ENCODE results near the gene PCCA. TPM values are rescaled to one million over a fixed set of nuclear protein-coding genes. Genes with fewer than 3 reads are reported as not detected.

The PCCA gene
- total RNA-seq, 1 donor from 2014 or later: 6.4 TPM

DNA sequence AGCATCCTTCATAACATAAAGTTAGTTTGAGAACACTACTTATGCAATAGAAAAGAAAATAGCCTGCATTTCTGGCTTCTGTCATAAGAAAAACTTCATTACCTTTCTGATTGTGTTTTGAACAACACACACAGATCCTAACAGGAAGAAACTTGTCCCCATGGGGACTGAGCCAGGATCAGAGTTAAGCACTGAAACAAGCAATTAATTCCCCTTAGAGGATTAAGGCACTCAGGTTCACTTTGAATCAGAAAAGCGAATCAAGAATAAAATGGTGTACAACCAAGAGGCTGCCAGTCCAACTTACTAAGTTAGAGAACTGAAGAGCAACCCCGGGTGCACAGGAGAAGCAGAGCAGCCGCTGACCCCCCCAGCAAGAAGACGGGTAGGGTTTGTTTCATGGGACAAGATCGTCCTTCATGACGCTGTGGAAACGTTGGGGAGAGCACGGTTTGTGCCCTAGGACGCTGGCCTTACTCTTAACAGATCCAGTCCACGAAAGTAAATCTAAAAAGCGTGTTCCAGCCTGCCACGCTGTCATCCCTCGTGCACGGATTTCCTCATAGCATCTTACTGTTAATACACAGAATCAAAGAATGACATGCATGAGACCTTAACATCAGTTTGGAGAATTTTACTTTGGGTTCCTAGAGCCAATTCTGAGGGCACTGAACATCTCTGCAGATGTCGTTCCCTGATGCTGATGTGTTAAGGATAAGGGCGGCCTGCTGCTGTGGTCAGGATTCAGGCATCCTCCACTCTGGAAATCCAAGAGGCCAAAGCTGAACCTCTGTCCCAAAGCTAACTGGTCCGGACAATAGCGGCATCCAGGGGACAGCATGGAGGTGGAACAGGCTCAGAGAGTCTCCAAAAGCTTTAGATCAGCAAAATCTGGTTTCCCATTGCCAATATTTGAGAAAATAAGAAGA, 453.3 kb downstream of the PCCA start:
- no peaks in the 10 kb centered on the region for H3K27me3 Mint-ChIP-seq
- no peak for DNase-seq
- H3K36me3 Mint-ChIP-seq (ENCODE audit: low read depth): peaks cover 3% of the 10 kb centered on the region
- H3K9me3 Mint-ChIP-seq: no peaks in the 10 kb centered on the region
- intact Hi-C loops (cut with micrococcal nuclease): loop anchor here (10.0 kb wide), 1 partner anchor 887 kb away; no protein-coding TSS in a partner anchor
- H3K4me1 Mint-ChIP-seq: peaks cover 22% of the 10 kb centered on the region
- H3K4me3 Mint-ChIP-seq: no peak overlapping the region
- H3K27ac Mint-ChIP-seq: no peak overlapping the region

DNA sequence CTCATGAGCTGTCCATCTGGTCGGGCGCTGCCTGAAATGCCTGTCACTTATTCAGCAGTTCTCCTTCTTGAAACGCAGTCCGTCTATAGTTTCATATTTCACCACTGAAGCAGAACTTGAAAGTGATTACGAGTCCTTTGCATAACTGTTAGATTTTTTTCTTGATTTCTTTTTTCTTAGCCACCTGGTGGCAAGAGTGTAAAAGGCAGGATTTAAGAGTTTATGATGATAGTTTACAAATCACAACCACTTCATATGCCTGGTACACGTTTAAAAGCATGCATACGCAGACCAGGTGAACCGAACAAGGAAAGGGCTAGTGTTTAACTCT, 453.9 kb downstream of the PCCA start:
- H3K36me3 Mint-ChIP-seq (ENCODE audit: low read depth): no peaks in the 10 kb centered on the region
- peak; percentile 66 for DNase-seq
- H3K4me3 Mint-ChIP-seq: no peak overlapping the region
- intact Hi-C loops (cut with micrococcal nuclease): loop anchor here (10.0 kb wide), 1 partner anchor 888 kb away; no protein-coding TSS in a partner anchor
- no peaks in the 10 kb centered on the region for H3K27me3 Mint-ChIP-seq
- no peak overlapping the region for H3K27ac Mint-ChIP-seq
- H3K9me3 Mint-ChIP-seq: no peaks in the 10 kb centered on the region
- H3K4me1 Mint-ChIP-seq: peaks cover 15% of the 10 kb centered on the region

DNA sequence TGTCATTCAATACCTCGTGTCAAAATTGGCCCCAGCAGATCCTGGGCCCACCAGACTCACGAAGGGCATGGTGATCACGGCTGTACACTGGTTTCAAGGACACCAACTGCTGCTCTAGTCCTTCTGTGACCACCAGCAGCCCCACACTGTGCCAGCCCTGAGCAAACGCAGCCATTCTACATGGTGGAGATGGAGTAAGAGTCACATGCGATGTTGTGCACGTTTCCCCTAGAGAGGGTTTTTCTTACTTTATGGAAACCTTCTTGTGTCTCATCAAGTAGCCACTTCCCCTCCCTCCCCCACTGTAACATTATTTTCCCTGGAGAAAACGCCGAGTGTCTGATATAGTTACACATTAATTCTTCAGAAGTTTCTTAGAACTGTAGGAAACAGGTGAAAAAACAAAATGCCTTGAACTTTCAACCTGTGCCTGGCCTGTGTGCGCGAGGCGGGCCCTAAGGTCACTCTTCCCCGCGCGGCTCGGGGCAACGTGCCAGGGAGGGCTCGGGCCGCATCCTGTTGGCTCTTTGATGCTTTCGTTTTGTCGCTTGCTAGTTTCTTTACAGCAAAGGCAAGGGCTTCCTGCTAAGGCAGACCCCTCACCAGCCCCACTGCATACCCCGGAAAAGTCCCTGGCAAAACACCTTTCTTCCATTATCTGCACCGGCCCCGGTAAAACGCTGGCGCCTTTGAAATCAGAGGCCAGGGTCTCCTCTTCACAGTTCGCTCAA, 455.1 kb downstream of the PCCA start:
- Mint-ChIP-seq H3K27me3 (no peaks in the 10 kb centered on the region), H3K4me1 (peaks cover 11% of the 10 kb centered on the region), H3K27ac (no peak overlapping the region), H3K36me3 (ENCODE audit: low read depth) (no peaks in the 10 kb centered on the region), H3K9me3 (no peaks in the 10 kb centered on the region), H3K4me3 (no peak overlapping the region)
- DNase-seq: no peak
- intact Hi-C loops (cut with micrococcal nuclease): loop anchor here (10.0 kb wide), 1 partner anchor 889 kb away; no protein-coding TSS in a partner anchor

DNA sequence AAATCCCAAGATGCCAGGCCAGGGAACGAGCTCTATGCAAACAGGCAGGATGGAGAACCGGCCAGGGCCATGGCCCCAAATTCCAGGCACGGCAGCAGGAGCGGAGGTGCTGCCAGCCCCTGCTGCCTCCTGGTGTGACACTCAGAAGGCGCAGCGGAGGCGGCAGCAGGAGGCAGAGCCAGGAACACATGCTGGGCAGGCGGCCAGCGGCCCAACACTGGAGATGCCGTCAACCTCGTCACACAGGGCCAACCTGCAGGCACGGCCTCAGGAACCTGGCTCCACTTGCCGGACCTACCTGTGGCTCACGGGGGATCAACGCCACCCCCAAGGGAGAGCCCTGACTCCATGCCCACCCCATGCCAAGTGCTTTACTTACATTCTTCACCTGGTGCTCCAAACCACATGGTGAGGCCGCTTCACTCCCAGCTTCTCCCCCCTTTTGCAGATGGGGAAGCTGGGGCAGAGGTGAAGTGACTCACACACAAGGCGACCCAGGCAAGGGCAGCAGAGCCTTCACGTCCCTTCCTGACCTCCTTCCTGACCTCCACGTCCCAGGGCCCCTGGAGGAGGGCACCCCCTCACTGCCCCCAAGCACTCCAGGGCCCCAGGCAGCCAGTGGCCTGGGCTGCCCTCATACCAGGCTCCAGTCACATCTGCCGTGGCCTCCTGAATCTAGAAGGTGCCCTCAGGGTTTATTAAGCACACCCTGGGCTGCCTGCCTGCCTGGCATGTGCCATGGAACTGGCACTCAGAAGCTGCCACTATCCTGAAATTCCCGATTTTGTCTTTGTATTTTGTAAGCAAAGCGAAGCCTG, 456.2 kb downstream of the PCCA start:
- Mint-ChIP-seq H3K36me3 (ENCODE audit: low read depth) (no peaks in the 10 kb centered on the region), H3K9me3 (no peaks in the 10 kb centered on the region), H3K4me1 (peaks cover 8% of the 10 kb centered on the region), H3K27ac (no peak overlapping the region), H3K4me3 (no peak overlapping the region), H3K27me3 (no peaks in the 10 kb centered on the region)
- no peak for DNase-seq
- intact Hi-C loops (cut with micrococcal nuclease): loop anchor here (10.0 kb wide), 1 partner anchor 890 kb away; no protein-coding TSS in a partner anchor

DNA sequence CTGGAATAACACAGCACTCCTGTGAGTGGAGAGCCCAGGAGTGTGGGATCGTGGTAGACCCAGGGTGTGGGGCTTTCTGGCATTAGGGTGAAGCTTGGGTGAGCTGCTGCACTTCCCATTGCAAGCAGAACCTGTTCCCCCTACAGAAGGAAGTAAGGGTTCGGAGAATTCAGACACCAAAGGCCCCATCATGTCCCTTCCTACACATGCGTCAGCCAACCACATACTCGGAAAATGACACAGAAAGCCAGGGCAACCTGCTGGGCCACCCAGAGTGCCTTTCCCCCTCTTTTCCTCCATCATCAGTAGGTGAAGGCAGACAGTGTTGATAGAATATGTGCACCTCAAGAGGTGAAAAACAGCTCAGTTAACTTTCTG, 456.8 kb downstream of the PCCA start:
- Mint-ChIP-seq H3K36me3 (ENCODE audit: low read depth) (no peaks in the 10 kb centered on the region), H3K27ac (no peak overlapping the region), H3K4me3 (no peak overlapping the region), H3K27me3 (no peaks in the 10 kb centered on the region), H3K9me3 (no peaks in the 10 kb centered on the region), H3K4me1 (peaks cover 8% of the 10 kb centered on the region)
- intact Hi-C loops (cut with micrococcal nuclease): loop anchor here (10.0 kb wide), 1 partner anchor 891 kb away; no protein-coding TSS in a partner anchor
- DNase-seq: no peak

DNA sequence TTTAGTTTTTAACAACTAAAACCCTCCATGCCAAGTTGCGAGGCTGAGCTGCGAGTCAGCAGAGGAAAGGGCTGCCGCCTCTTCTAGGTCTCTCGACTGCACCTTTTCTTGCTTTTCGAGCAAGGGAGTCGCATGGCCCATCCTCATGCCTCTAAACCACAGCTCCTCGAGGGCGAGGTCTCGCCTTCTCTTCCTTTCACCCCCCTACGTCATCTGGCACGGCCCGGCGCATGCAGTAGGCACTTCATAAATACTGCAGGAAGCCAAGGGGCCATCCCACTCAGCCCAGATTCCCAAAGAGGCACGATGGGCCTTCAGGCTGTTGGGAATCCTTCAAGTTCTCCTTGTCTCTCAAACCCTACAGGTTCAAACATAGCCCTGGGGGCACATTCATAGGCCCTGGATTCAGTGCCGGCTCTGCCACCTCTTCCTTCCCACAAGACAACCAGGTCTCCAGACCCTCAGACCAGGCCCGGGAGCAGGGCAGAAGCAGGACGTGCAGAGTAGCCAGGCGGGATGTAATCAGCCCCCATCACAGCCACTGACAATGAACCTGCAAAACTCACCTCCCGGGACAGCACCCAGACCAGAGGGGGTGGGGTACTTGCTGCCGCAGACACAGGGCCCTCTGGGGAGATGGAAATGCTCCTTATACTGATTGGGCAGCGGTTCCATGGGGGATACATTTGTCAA, 458.0 kb downstream of the PCCA start:
- H3K9me3 Mint-ChIP-seq: no peaks in the 10 kb centered on the region
- H3K27ac Mint-ChIP-seq: no peak overlapping the region
- no peak for DNase-seq
- H3K27me3 Mint-ChIP-seq: no peaks in the 10 kb centered on the region
- no peaks in the 10 kb centered on the region for H3K36me3 Mint-ChIP-seq (ENCODE audit: low read depth)
- no peak overlapping the region for H3K4me3 Mint-ChIP-seq
- intact Hi-C loops (cut with micrococcal nuclease): loop anchor here (10.0 kb wide), 1 partner anchor 892 kb away; no protein-coding TSS in a partner anchor
- peaks cover 6% of the 10 kb centered on the region for H3K4me1 Mint-ChIP-seq

DNA sequence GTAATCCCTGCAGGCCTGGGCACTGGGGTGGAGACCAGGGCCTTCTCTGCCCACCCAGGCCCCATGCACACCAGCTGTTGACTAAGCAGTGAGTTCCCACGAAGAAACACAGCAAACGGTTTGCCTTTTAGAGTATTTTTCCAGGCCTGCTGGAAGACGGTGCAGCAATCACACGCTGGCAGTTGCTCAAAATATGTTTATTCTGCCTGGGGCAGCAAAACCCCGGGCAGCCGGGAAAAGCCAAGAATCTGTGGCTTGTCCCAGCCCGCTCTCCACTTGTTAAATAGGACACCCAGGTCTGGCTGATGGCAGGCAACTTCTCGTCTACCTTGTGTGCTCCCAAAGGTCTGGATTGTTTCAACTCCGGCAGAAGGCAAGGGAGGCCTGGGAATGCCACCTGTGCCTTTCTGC, 458.9 kb downstream of the PCCA start:
- intact Hi-C loops (cut with micrococcal nuclease): loop anchor here (10.0 kb wide), 1 partner anchor 893 kb away; no protein-coding TSS in a partner anchor
- Mint-ChIP-seq H3K27ac (no peak overlapping the region), H3K4me1 (peaks cover 1% of the 10 kb centered on the region), H3K9me3 (no peaks in the 10 kb centered on the region), H3K36me3 (ENCODE audit: low read depth) (no peaks in the 10 kb centered on the region), H3K4me3 (no peak overlapping the region), H3K27me3 (no peaks in the 10 kb centered on the region)
- no peak for DNase-seq

DNA sequence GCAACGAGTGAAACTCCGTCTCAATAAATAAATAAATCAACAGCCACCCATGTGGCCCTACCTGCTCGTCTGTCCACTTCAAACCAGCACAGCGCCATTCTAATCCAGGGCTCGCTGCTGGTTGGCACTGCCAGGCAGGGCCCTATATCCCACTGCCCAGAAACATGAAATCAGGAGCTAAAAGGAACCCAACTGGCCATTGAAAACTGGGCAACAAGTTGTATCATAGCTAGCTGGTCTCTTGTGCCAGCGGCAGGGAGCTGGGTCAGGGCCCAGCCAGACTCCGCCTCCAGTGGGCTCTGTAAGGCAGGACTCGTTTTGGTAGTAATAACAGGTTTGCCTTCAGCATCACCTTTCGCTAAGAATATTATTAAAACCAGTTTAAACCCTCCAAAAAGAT, 460.4 kb downstream of the PCCA start:
- Mint-ChIP-seq H3K27me3 (no peaks in the 10 kb centered on the region), H3K9me3 (no peaks in the 10 kb centered on the region), H3K4me1 (no peaks in the 10 kb centered on the region), H3K4me3 (no peak overlapping the region), H3K27ac (no peak overlapping the region), H3K36me3 (ENCODE audit: low read depth) (no peaks in the 10 kb centered on the region)
- no peak for DNase-seq
- intact Hi-C loops (cut with micrococcal nuclease): loop anchor here (10.0 kb wide), 1 partner anchor 895 kb away; no protein-coding TSS in a partner anchor

DNA sequence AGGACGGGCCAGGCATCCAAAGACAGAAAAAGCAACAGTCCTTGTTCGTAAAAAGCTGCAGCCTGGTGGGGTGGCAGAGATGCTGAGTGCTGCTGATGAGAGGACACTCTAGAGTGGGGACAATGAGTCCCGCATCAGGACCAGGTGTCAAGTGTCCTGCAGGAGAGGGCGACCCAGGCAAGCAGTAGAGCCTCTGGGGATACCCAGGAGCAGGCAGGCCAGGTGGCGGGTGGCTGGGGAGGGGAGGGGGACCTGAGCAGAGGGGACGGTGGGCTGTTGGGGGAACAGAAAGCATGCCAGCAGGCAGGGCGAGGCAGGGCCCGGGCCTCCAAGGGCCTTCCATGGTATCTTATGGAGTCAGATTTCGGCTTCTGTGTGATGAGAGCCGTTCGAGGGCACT, 463.9 kb downstream of the PCCA start:
- Mint-ChIP-seq H3K27me3 (peaks cover 10% of the 10 kb centered on the region), H3K36me3 (ENCODE audit: low read depth) (no peaks in the 10 kb centered on the region), H3K4me3 (no peak overlapping the region), H3K27ac (no peak overlapping the region), H3K9me3 (no peaks in the 10 kb centered on the region), H3K4me1 (no peaks in the 10 kb centered on the region)
- no peak for DNase-seq
- intact Hi-C loops (cut with micrococcal nuclease): no loop called here

DNA sequence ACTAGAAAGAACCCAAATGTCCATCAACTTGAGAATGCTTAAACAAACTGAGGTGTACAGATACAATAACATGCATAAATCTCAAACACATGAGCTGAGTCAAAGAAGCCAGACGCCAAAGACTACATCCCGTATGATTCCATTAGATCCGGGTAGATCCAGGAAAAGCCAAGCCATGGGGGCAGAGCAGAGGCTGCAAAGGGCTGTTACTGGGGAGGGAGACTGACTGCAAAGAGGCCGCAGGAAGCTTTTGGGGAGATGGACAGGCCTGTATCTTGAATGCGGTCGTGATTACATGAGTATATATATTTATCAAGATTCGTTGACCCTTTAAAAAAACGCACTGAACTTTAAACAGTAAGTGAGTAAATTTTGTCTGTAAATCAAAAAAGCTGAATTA, 471.0 kb downstream of the PCCA start:
- intact Hi-C loops (cut with micrococcal nuclease): no loop called here
- Mint-ChIP-seq H3K4me1 (no peaks in the 10 kb centered on the region), H3K27me3 (peaks cover 5% of the 10 kb centered on the region), H3K27ac (no peak overlapping the region), H3K4me3 (no peak overlapping the region), H3K36me3 (ENCODE audit: low read depth) (no peaks in the 10 kb centered on the region), H3K9me3 (no peaks in the 10 kb centered on the region)
- no peak for DNase-seq

DNA sequence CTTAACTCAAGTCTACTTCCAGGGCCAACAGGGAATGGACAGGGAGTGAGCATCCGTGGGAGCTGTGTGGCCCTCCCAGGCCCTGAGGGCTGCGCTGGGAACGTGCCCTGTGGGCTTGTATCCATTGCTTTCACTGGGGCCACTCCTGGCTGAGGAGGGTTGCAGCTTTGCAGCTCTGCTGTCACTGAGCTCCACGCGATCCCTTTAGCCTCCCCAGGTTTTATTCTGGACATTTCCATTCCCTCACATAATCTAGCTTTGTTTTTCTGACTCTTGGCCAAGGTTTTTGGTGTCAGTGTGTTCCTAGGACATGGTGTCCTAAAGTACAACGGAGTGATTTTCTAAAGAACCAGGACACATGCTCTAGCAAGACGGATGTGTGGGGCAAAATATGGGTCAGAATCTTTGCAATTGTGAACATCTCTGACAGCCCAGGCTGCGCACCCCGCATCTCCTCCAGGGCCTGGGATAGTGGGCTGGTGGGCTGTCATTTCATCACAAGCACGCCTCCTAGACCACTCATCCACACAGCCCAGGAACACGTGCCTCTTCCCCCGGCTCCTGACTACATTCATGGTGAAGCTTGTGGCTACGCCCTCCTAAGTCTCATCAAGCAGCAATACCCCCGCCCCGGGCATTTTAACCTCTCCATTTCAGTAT, 471.7 kb downstream of the PCCA start:
- Mint-ChIP-seq H3K27me3 (peaks cover 3% of the 10 kb centered on the region), H3K4me3 (no peak overlapping the region), H3K4me1 (peaks cover 2% of the 10 kb centered on the region), H3K36me3 (ENCODE audit: low read depth) (no peaks in the 10 kb centered on the region), H3K27ac (no peak overlapping the region), H3K9me3 (no peaks in the 10 kb centered on the region)
- intact Hi-C loops (cut with micrococcal nuclease): no loop called here
- DNase-seq: no peak

DNA sequence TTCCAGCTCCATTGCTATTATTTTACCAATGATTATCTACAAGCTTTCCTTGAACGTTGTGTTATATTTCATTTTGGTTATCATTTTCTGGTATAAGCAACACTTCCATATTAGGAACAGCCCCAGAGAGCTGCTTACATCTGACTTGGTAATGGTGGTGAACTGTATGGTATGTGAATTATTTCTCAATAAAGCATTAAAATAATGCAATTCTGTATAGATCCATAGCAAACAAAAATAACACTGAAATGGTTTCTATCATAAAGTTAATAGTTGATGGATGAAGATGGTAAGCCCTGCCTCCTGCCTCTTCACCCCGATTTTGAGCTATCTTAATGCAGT, 472.2 kb downstream of the PCCA start:
- DNase-seq: no peak
- Mint-ChIP-seq H3K4me1 (peaks cover 2% of the 10 kb centered on the region), H3K9me3 (no peaks in the 10 kb centered on the region), H3K27me3 (peaks cover 3% of the 10 kb centered on the region), H3K4me3 (no peak overlapping the region), H3K27ac (no peak overlapping the region), H3K36me3 (ENCODE audit: low read depth) (no peaks in the 10 kb centered on the region)
- intact Hi-C loops (cut with micrococcal nuclease): no loop called here
